Measurements from ENCODE around the gene LGALS1.

The LGALS1 gene

GRCh38 chr22:37725551-37726240, 50.3 kb downstream of the LGALS1 start:
- DNase-seq (ENCODE audit: low spot score) = no peak

- DNase-seq (ENCODE audit: low spot score) = peak; percentile 51
Observed at GRCh38 chr22:37726241-37726887, 50.9 kb downstream of the LGALS1 start.

- DNase-seq (ENCODE audit: low spot score) = no peak
Observed at GRCh38 chr22:37728620-37729019, 53.2 kb downstream of the LGALS1 start.
